Dermis blood vessel endothelial cell (primary cell): Measurements from ENCODE around the gene FER1L5. TPM values are rescaled to one million over a fixed set of nuclear protein-coding genes. Genes with fewer than 3 reads are reported as not detected.

ENCODE experiments used
- DNase-seq: peaks from one replicate; pipeline ENCODE4 v3.0.0; 2010
- total RNA-seq: library from RNA; depleted of rRNA; stranded (reverse); fragments of >200 nt; gene quantifications from 2 replicates; pipeline ENCODE4 v1.2.3, GENCODE V29; 2014

Gene FER1L5
- total RNA-seq, 1 donor from 2014 or later: under 0.01 TPM

GRCh38 chr2:96753661-96754282, 111.2 kb downstream of the FER1L5 start:
- DNase-seq: no peak

GRCh38 chr2:96754317-96754716, 111.8 kb downstream of the FER1L5 start:
- no peak for DNase-seq

Other genes starting within 250 kb of the FER1L5 start
- 0.05 and 0.51 TPM in 2 replicates for gene NEURL3, start 137.4 kb upstream of the FER1L5 start, total RNA-seq
- 11.4 and 15.4 TPM in 2 replicates for gene ARID5A, start 106.0 kb upstream of the FER1L5 start, total RNA-seq
- 27.7 and 32.8 TPM in 2 replicates for gene KANSL3, start 4.5 kb upstream of the FER1L5 start, total RNA-seq
- gene LMAN2L, start 97.3 kb downstream of the FER1L5 start, total RNA-seq: 24.2 and 24.7 TPM in 2 replicates
- gene CNNM4, start 118.1 kb downstream of the FER1L5 start, total RNA-seq: 2.4 and 3.2 TPM in 2 replicates
- 14.0 and 24.9 TPM in 2 replicates for gene CNNM3, start 173.5 kb downstream of the FER1L5 start, total RNA-seq
- gene ANKRD23, start 201.3 kb downstream of the FER1L5 start, total RNA-seq: 1.1 and 1.5 TPM in 2 replicates
- gene ANKRD39, start 215.3 kb downstream of the FER1L5 start, total RNA-seq: 6.8 and 8.0 TPM in 2 replicates
- 39.7 and 40.3 TPM in 2 replicates for gene SEMA4C, start 227.3 kb downstream of the FER1L5 start, total RNA-seq